GM12878 (cell line): ENCODE results near the gene KCNIP3. TPM values are rescaled to one million over a fixed set of nuclear protein-coding genes. Genes with fewer than 3 reads are reported as not detected.

Source experiments
- ATAC-seq: fragments of 200-7000 bp; cut with Tn5 transposase; 3 replicates; pipeline ENCODE4 v1.9.1; 2020; ENCODE audit warnings: mild to moderate bottlenecking, moderate library complexity
- BruUV-seq: library from RNA; stranded (reverse); fragments of 400-500 nt; replicated peaks from 2 replicates; lab custom pipeline; 2021; lab: Mats Ljungman, UMichigan
- CTCF ChIA-PET: fragments of 300-600 bp; sonication (Branson Sonifier 250); formaldehyde crosslinking; extraction: SDS; loops from one replicate; lab custom pipeline; 2021; ENCODE audit warnings: inconsistent platforms; lab: Yijun Ruan, JAX
- POLR2A ChIA-PET: fragments of 350-600 bp; formaldehyde crosslinking; extraction: SDS; loops from one replicate; lab custom pipeline; 2021; ENCODE audit warnings: inconsistent platforms; lab: Charles Lee
- RAD21 ChIA-PET: fragments of 300-600 bp; sonication (Branson Sonifier 250); formaldehyde crosslinking; loops from one replicate; lab custom pipeline; 2023; ENCODE audit warnings: antibody characterized with exemption; ENCODE audit not compliant: unreplicated experiment; lab: Charles Lee
- SMC1A ChIA-PET: fragments of 300-600 bp; sonication (Branson Sonifier 250); formaldehyde crosslinking; loops from one replicate; lab custom pipeline; 2023; ENCODE audit not compliant: unreplicated experiment, uncharacterized antibody; lab: Charles Lee
- DNase-seq: peaks from one replicate; pipeline ENCODE4 v3.0.0-alpha.2; 2011; ENCODE audit warnings: low read depth, low spot score
- FAIRE-seq: peaks from 3 replicates; lab custom pipeline; 2011; peaks lifted over from hg19 to GRCh38; lab: Jason Lieb, UNC
- H2AFZ ChIP-seq: 2 replicates; pipeline ENCODE4 v1.6.0; 2011; ENCODE audit warnings: low read depth, low read length, control low read depth; ENCODE audit not compliant: control insufficient read depth
- H3K27ac ChIP-seq: 2 replicates; pipeline ENCODE4 v1.5.1; 2011; ENCODE audit warnings: control low read depth; ENCODE audit not compliant: control insufficient read depth, insufficient read depth
- H3K27me3 ChIP-seq, 2 experiments: replicated peaks in 1 of 2; 2 replicates each; pipeline versions ENCODE4 v1.6.0 to v1.6.1; 2011; ENCODE audit warnings: low read length in 1 of 2; ENCODE audit not compliant: control insufficient read depth in 2 of 2, insufficient read depth in 2 of 2
- H3K36me3 ChIP-seq, 2 experiments: 2 replicates each; pipeline ENCODE4 v1.5.1; 2011; ENCODE audit warnings: low read length in 1 of 2; ENCODE audit not compliant: control insufficient read depth in 2 of 2, insufficient read depth in 2 of 2
- H3K4me1 ChIP-seq: 2 replicates; pipeline ENCODE4 v1.6.1; 2011; ENCODE audit warnings: mild to moderate bottlenecking, low read length, moderate library complexity, mixed read lengths; ENCODE audit not compliant: control insufficient read depth, insufficient read depth
- H3K4me2 ChIP-seq: 2 replicates; pipeline ENCODE4 v1.6.0; 2011; ENCODE audit warnings: control low read depth; ENCODE audit not compliant: control insufficient read depth, insufficient read depth
- H3K4me3 ChIP-seq: fragments of 200-600 bp; sonication (generic); 2 replicates; pipeline ENCODE4 v1.5.1; 2016
- H3K79me2 ChIP-seq: 2 replicates; pipeline ENCODE4 v1.6.0; 2011; ENCODE audit warnings: low read length; ENCODE audit not compliant: control insufficient read depth, insufficient read depth
- H3K9ac ChIP-seq: 2 replicates; pipeline ENCODE4 v1.8.0; 2011; ENCODE audit warnings: low read length, control low read depth, mixed read lengths; ENCODE audit not compliant: control insufficient read depth, insufficient read depth
- H3K9me3 ChIP-seq: replicated peaks from 3 replicates; pipeline ENCODE4 v1.5.1; 2011; ENCODE audit warnings: mild to moderate bottlenecking, low read length; ENCODE audit not compliant: control insufficient read depth, insufficient read depth
- H4K20me1 ChIP-seq: 2 replicates; pipeline ENCODE4 v1.6.0; 2011; ENCODE audit not compliant: control insufficient read depth, insufficient read depth
- BACH1 ChIP-seq: fragments of 450-650 bp; IDR thresholded peaks from 2 replicates; pipeline ENCODE4 v1.6.1; 2017; ENCODE audit warnings: mild to moderate bottlenecking, borderline replicate concordance
- BRCA1 ChIP-seq: IDR thresholded peaks from 2 replicates; pipeline ENCODE4 v1.6.1; 2011; ENCODE audit warnings: low read depth, low read length, improper control_type of control experiment
- CHD4 ChIP-seq: fragments of 200-600 bp; sonication (generic); IDR thresholded peaks from 2 replicates; pipeline ENCODE4 v1.6.1; 2016; ENCODE audit warnings: mild to moderate bottlenecking
- CTCF ChIP-seq, 3 experiments: IDR thresholded peaks in 2 of 3; conservative IDR thresholded peaks in 1 of 3; 2 replicates each; pipeline ENCODE4 v1.5.1; 2011; ENCODE audit warnings: low read depth in 3 of 3, low read length in 3 of 3, mild to moderate bottlenecking in 3 of 3, control low read depth in 2 of 3, moderate library complexity in 2 of 3, inconsistent platforms in 1 of 3, mixed read lengths in 1 of 3; ENCODE audit not compliant: control insufficient read depth in 2 of 3, insufficient read depth in 1 of 3; ENCODE audit errors: extremely low read depth in 1 of 3
- EZH2 ChIP-seq: IDR thresholded peaks from 2 replicates; pipeline ENCODE4 v1.6.1; 2012; ENCODE audit warnings: low read depth, mild to moderate bottlenecking, control low read depth, inconsistent platforms, low read length, borderline replicate concordance; ENCODE audit not compliant: control insufficient read depth
- HCFC1 ChIP-seq: fragments of 150-350 bp; IDR thresholded peaks from 2 replicates; pipeline ENCODE4 v1.6.1; 2014; ENCODE audit warnings: low read length
- KAT2A ChIP-seq: conservative IDR thresholded peaks from 2 replicates; pipeline ENCODE4 v1.6.1; 2011; ENCODE audit warnings: low read depth, low read length; ENCODE audit not compliant: control insufficient read depth
- KDM1A ChIP-seq: fragments of 200-600 bp; sonication (generic); IDR thresholded peaks from 2 replicates; pipeline ENCODE4 v1.6.1; 2016; ENCODE audit warnings: borderline replicate concordance
- NRF1 ChIP-seq: conservative IDR thresholded peaks from 2 replicates; pipeline ENCODE4 v1.6.1; 2011; ENCODE audit warnings: mild to moderate bottlenecking, low read depth, low read length, improper control_type of control experiment
- PAX8 ChIP-seq: fragments of 450-650 bp; IDR thresholded peaks from 2 replicates; pipeline ENCODE4 v1.6.1; 2017; ENCODE audit warnings: mild to moderate bottlenecking, moderate library complexity
- RAD51 ChIP-seq: fragments of 450-650 bp; IDR thresholded peaks from 2 replicates; pipeline ENCODE4 v1.6.1; 2016; ENCODE audit warnings: moderate library complexity, mild to moderate bottlenecking, inconsistent platforms
- RELA ChIP-seq: fragments of 450-650 bp; IDR thresholded peaks from 2 replicates; pipeline ENCODE4 v1.8.0; 2014; ENCODE audit warnings: borderline replicate concordance; ENCODE audit not compliant: partially characterized antibody
- REST ChIP-seq: IDR thresholded peaks from 2 replicates; pipeline ENCODE4 v1.6.1; 2012; ENCODE audit warnings: mild to moderate bottlenecking, low read depth, low read length
- SREBF2 ChIP-seq: IDR thresholded peaks from 2 replicates; pipeline ENCODE4 v1.6.1; 2012; ENCODE audit warnings: mild to moderate bottlenecking, low read length
- SUPT20H ChIP-seq: IDR thresholded peaks from 2 replicates; pipeline ENCODE4 v1.6.1; 2011; ENCODE audit warnings: low read depth, mild to moderate bottlenecking, low read length, moderate library complexity, borderline replicate concordance; ENCODE audit not compliant: control insufficient read depth
- TARDBP ChIP-seq: IDR thresholded peaks from 2 replicates; pipeline ENCODE4 v1.6.1; 2016; ENCODE audit warnings: borderline replicate concordance
- WGBS: methylation state at CpG from one replicate; pipeline ENCODE4 v1.1.6; 2016; ENCODE audit warnings: low lambda C conversion rate; ENCODE audit not compliant: insufficient replicate concordance, insufficient coverage; ENCODE audit errors: missing lambda C conversion rate; 5-methylcytosine and 5-hydroxymethylcytosine counted together
- in situ Hi-C: fragments of 300-500 bp; cut with MboI; formaldehyde crosslinking; loops from 9 replicates; pipeline ENCODE4 v1.14.3; 2018; ENCODE audit warnings: mixed read lengths
- intact Hi-C: fragments of 100-400 bp; cut with micrococcal nuclease; formaldehyde crosslinking; loops from one replicate; pipeline ENCODE4 v1.14.2; 2022; ENCODE audit not compliant: unreplicated experiment
- polyA plus RNA-seq, 11 experiments: library from polyadenylated mRNA; depleted of rRNA in 4 of 11; unstranded in 6 of 11; stranded (reverse) in 5 of 11; fragments of >200 nt; fragmentation: Nextera tagmentation in 4 of 11; fragmentation: Illumina TruSeq in 1 of 11; extraction: Ambion mirVana in 4 of 11; extraction: Trizol in 1 of 11; gene quantifications; 1 replicate in 1 of 11; 2 replicates in 10 of 11; pipeline versions ENCODE4 v1.2.1 to v1.2.3, GENCODE V29; 2011 to 2016; ENCODE audit warnings: inconsistent platforms in 2 of 11, missing spikeins in 2 of 11, low read depth in 1 of 11
- total RNA-seq, 4 experiments: library from RNA; depleted of rRNA in 3 of 4; stranded (reverse); fragments of >200 nt in 3 of 4; fragmentation: Illumina TruSeq in 1 of 4; extraction: Trizol in 1 of 4; gene quantifications; 2 replicates each; pipeline versions ENCODE4 v1.2.1 to v1.2.3, GENCODE V29; 2013 to 2021
- TF ChIP-seq, protein P1 (sequence below): fragments of 450-650 bp; IDR thresholded peaks from 2 replicates; pipeline ENCODE4 v1.6.1; 2017; ENCODE audit warnings: mild to moderate bottlenecking, moderate library complexity

KCNIP3 gene
- total and polyA plus RNA-seq, 10 of the 15 experiments (the other 5 are each of a cell fraction or from before 2014, with no cell fraction given) = not detected

GRCh38 chr2:95354469-95354901, 57.3 kb downstream of the KCNIP3 start:
- RAD21 ChIA-PET = no interaction called here
- POLR2A ChIA-PET = no interaction called here
- Histone ChIP-seq H3K36me3 (no peaks in the 10 kb centered on the region), H3K27me3 (no peaks in the 10 kb centered on the region; a peak in 1 of 4 replicates), H3K4me2 (no peak overlapping the region), H3K79me2 (no peaks in the 10 kb centered on the region), H2AFZ (no peak overlapping the region), H3K4me1 (no peaks in the 10 kb centered on the region), H3K27ac (no peak overlapping the region), H3K9ac (no peak overlapping the region), H3K4me3 (no peak overlapping the region), H4K20me1 (no peaks in the 10 kb centered on the region), H3K9me3 (no peaks in the 10 kb centered on the region)
- CTCF ChIA-PET = interaction anchor here (1.1 kb wide), 1 partner anchor 9 kb away, joined by 4 read pairs; no protein-coding TSS in a partner anchor
- no peak for FAIRE-seq
- intact Hi-C loops (no loop called here), in situ Hi-C loops (no loop called here)
- SMC1A ChIA-PET = no interaction called here
- no peak for DNase-seq
- ATAC-seq = no peak
- WGBS = 70% methylated on average over 5 of the region's 5 CpGs
- BruUV-seq = no TSS peak
- TF ChIP-seq BRCA1 = no peak
- no peak for TF ChIP-seq KDM1A
- no peak for TF ChIP-seq SREBF2
- TF ChIP-seq EZH2 = no peak
- TF ChIP-seq PAX8 = no peak
- TF ChIP-seq REST = no peak
- TF ChIP-seq CHD4 = no peak
- TF ChIP-seq HCFC1 = no peak
- TF ChIP-seq, protein P1, sequence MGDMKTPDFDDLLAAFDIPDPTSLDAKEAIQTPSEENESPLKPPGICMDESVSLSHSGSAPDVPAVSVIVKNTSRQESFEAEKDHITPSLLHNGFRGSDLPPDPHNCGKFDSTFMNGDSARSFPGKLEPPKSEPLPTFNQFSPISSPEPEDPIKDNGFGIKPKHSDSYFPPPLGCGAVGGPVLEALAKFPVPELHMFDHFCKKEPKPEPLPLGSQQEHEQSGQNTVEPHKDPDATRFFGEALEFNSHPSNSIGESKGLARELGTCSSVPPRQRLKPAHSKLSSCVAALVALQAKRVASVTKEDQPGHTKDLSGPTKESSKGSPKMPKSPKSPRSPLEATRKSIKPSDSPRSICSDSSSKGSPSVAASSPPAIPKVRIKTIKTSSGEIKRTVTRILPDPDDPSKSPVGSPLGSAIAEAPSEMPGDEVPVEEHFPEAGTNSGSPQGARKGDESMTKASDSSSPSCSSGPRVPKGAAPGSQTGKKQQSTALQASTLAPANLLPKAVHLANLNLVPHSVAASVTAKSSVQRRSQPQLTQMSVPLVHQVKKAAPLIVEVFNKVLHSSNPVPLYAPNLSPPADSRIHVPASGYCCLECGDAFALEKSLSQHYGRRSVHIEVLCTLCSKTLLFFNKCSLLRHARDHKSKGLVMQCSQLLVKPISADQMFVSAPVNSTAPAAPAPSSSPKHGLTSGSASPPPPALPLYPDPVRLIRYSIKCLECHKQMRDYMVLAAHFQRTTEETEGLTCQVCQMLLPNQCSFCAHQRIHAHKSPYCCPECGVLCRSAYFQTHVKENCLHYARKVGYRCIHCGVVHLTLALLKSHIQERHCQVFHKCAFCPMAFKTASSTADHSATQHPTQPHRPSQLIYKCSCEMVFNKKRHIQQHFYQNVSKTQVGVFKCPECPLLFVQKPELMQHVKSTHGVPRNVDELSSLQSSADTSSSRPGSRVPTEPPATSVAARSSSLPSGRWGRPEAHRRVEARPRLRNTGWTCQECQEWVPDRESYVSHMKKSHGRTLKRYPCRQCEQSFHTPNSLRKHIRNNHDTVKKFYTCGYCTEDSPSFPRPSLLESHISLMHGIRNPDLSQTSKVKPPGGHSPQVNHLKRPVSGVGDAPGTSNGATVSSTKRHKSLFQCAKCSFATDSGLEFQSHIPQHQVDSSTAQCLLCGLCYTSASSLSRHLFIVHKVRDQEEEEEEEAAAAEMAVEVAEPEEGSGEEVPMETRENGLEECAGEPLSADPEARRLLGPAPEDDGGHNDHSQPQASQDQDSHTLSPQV = no peak
- TF ChIP-seq RELA = no peak
- TF ChIP-seq TARDBP = no peak
- no peak for TF ChIP-seq RAD51
- TF ChIP-seq KAT2A = no peak
- no peak for TF ChIP-seq SUPT20H
- no peak for TF ChIP-seq NRF1
- TF ChIP-seq BACH1 = no peak
- TF ChIP-seq CTCF (IDR thresholded peaks at IDR 0.05 in 2 of 3, conservative IDR thresholded peaks at IDR 0.05 in 1 of 3; ENCODE audit: control insufficient read depth in 2 of 3, extremely low read depth in 1 of 3, insufficient read depth in 1 of 3, low read depth in 3 of 3, low read length in 3 of 3) = no peak
